Caco-2 (cell line): ENCODE results near the gene SETD1B. TPM values are rescaled to one million over a fixed set of nuclear protein-coding genes. Genes with fewer than 3 reads are reported as not detected.
A peak's percentile ranks its signal among the peaks of the same experiment; 100 is the strongest.

Experiments
- BruUV-seq: library from RNA; stranded (reverse); fragments of 400-500 nt; replicated peaks from 2 replicates; lab custom pipeline; 2021; lab: Mats Ljungman, UMichigan
- CTCF ChIA-PET: fragments of 300-600 bp; sonication (Branson Sonifier 250); formaldehyde crosslinking; loops from one replicate; lab custom pipeline; 2022; ENCODE audit warnings: antibody characterized with exemption; lab: Charles Lee
- POLR2A ChIA-PET: fragments of 300-600 bp; sonication (Branson Sonifier 250); formaldehyde crosslinking; loops from one replicate; lab custom pipeline; 2022; ENCODE audit warnings: antibody characterized with exemption; lab: Charles Lee
- DNase-seq, 2 experiments: peaks; one replicate each; pipeline versions ENCODE4 v3.0.0 to v3.0.0-alpha.2; 2020 to 2022
- H3K27me3 ChIP-seq: replicated peaks from 2 replicates; pipeline ENCODE4 v1.6.0; 2011; ENCODE audit warnings: low read length; ENCODE audit not compliant: control insufficient read depth, insufficient read depth
- H3K36me3 ChIP-seq: 2 replicates; pipeline ENCODE4 v1.5.1; 2011; ENCODE audit warnings: low read length; ENCODE audit not compliant: control insufficient read depth, insufficient read depth
- H3K4me1 ChIP-seq: fragments of 250-450 bp; sonication (Bioruptor Pico); 2 replicates; pipeline ENCODE4 v1.5.1; 2020; ENCODE audit warnings: mild to moderate bottlenecking
- H3K4me3 ChIP-seq: 2 replicates; pipeline ENCODE4 v1.5.1; 2011; ENCODE audit warnings: low read depth, mild to moderate bottlenecking, control low read depth, low read length
- H3K9me3 ChIP-seq: fragments of 250-450 bp; sonication (Bioruptor Pico); 2 replicates; pipeline ENCODE4 v1.5.1; 2020; ENCODE audit warnings: mild to moderate bottlenecking, moderate library complexity
- H3K27ac Mint-ChIP-seq: one replicate; pipeline ENCODE4 v1.8.0; 2022; ENCODE audit warnings: mixed read lengths; ENCODE audit not compliant: unreplicated experiment
- H3K27me3 Mint-ChIP-seq: one replicate; pipeline ENCODE4 v1.8.0; 2022; ENCODE audit warnings: mixed read lengths; ENCODE audit not compliant: insufficient read depth, unreplicated experiment
- H3K36me3 Mint-ChIP-seq: one replicate; pipeline ENCODE4 v1.8.0; 2022; ENCODE audit warnings: mild to moderate bottlenecking, mixed read lengths; ENCODE audit not compliant: insufficient read depth, unreplicated experiment
- H3K4me1 Mint-ChIP-seq: one replicate; pipeline ENCODE4 v1.8.0; 2022; ENCODE audit warnings: low read depth, mixed read lengths; ENCODE audit not compliant: unreplicated experiment
- H3K4me3 Mint-ChIP-seq: one replicate; pipeline ENCODE4 v1.8.0; 2022; ENCODE audit warnings: mild to moderate bottlenecking, moderate library complexity, mixed read lengths; ENCODE audit not compliant: unreplicated experiment
- H3K9me3 Mint-ChIP-seq: one replicate; pipeline ENCODE4 v1.8.0; 2022; ENCODE audit warnings: mixed read lengths; ENCODE audit not compliant: unreplicated experiment
- CTCF ChIP-seq, 2 experiments: fragments of 200-600 bp in 1 of 2; IDR thresholded peaks; 1 replicate in 1 of 2; 2 replicates in 1 of 2; pipeline versions ENCODE4 v1.5.1 to v1.8.0; 2011 to 2022; ENCODE audit warnings: antibody characterized with exemption in 1 of 2, control low read depth in 1 of 2, inconsistent platforms in 1 of 2, low read depth in 1 of 2, low read length in 1 of 2, mild to moderate bottlenecking in 1 of 2, moderate library complexity in 1 of 2; ENCODE audit not compliant: insufficient read depth in 1 of 2, severe bottlenecking in 1 of 2, unreplicated experiment in 1 of 2
- intact Hi-C: fragments of 100-400 bp; cut with micrococcal nuclease; formaldehyde crosslinking; loops from one replicate; pipeline ENCODE4 v1.10.0; 2022; ENCODE audit not compliant: unreplicated experiment
- total RNA-seq: library from RNA; stranded (reverse); gene quantifications from 2 replicates; pipeline ENCODE4 v1.2.3, GENCODE V29; 2022

The SETD1B gene
- total RNA-seq, 1 experiment from 2014 or later: 16.8 TPM

DNA sequence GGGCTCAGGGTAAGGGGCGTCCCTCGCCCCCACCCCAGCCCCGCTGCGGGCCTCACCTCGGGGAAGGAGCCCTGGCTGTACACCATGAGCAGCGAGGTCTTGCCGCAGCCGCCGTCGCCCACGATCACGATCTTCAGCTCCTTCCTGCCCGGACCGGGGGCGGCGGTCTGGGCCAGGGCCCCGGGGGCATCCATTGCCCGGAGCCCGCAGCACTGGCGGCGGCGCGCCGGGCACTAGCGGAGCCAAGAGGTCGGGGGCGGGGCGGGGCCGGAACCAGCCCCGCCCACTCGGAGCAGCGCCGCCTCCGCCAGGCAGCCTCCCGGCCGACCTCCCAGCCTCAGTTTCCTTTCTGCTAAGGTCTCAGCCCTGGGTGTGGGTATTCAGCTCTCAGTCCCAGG lies 10.4 kb upstream of the SETD1B start, which contains the start of gene RHOF:
Gene RHOF, minus strand, starts transcription at position 249 of the 398 bp plus-strand sequence. Its CDS starts 55 bp downstream, at position 194.
- no peaks in the 10 kb centered on the region for H3K9me3 Mint-ChIP-seq
- H3K4me1 Mint-ChIP-seq: peaks cover 28% of the 10 kb centered on the region
- peak within 1 kb of the TSS; percentile 74 for H3K4me3 Mint-ChIP-seq
- Histone ChIP-seq H3K4me1 (peaks cover 53% of the 10 kb centered on the region), H3K4me3 (peak within 1 kb of the TSS; percentile 82), H3K9me3 (no peaks in the 10 kb centered on the region), H3K36me3 (no peaks in the 10 kb centered on the region; the same call in none of the 2 replicates), H3K27me3 (no peaks in the 10 kb centered on the region)
- intact Hi-C loops: loop anchor here (5.0 kb wide), 1 partner anchor 211 kb away; the partner anchor contains the start of gene KDM2B
- H3K27me3 Mint-ChIP-seq: no peaks in the 10 kb centered on the region
- POLR2A ChIA-PET: interaction anchor here (1.3 to 1.9 kb wide), 3 partner anchors 10 to 18 kb away, joined by 3 to 17 read pairs (median 6); no protein-coding TSS in a partner anchor
- H3K27ac Mint-ChIP-seq: peak within 1 kb of the TSS; percentile 96
- BruUV-seq: no TSS peak
- no peak for DNase-seq
- TF ChIP-seq CTCF (IDR thresholded peaks at IDR 0.05; ENCODE audit: insufficient read depth in 1 of 2, low read depth in 1 of 2, low read length in 1 of 2, severe bottlenecking in 1 of 2, unreplicated experiment in 1 of 2): no peak
- CTCF ChIA-PET: interaction anchor here (0.7 to 6.6 kb wide), 19 partner anchors 9 to 257 kb away, joined by 3 to 145 read pairs (median 9); partner anchors contain the start of genes PSMD9, SETD1B and TMEM120B
- peaks cover 63% of the 10 kb centered on the region for H3K36me3 Mint-ChIP-seq

DNA sequence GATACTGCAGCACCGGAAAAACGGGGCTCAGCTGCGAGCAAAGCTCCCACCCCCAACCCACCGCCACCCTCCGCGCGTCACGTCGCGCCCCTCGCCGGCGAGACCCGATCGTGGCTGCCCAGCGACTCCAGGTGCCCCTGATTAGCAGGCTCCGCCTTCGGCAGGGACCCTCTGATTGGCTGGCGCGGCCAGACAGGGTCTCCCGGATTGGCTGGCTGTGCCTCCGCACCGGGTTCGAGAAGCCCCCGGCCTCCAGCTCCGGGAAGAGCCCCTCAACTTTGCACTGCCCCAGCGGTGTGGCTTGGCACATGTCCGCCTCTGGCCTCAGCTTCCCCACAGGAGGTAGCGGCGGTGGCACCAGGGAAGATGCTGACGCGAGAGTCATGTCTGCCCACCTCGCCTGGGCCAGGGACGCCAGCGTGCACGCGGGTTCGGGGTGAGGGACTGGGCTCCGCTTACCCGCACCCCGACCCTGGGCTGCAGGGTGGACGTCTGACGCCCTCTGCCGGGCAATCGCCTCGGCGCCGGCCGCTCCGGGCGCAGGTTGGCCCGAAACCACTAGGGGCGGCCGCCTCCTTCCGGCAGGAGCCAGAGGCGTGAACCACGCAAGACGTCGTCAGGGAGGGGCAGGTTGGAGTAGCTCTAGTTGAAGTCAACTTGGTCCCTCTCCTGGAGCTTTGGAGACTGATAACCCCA lies 9.8 kb upstream of the SETD1B start:
- H3K27me3 Mint-ChIP-seq: no peaks in the 10 kb centered on the region
- peaks cover 33% of the 10 kb centered on the region for H3K4me1 Mint-ChIP-seq
- ChIA-PET CTCF (interaction anchor here (0.5 to 6.6 kb wide), 35 partner anchors 9 to 337 kb away, joined by 3 to 145 read pairs (median 7); partner anchors contain the start of genes PSMD9, SETD1B and TMEM120B), POLR2A (interaction anchor here (0.5 to 1.9 kb wide), 8 partner anchors 9 to 118 kb away, joined by 3 to 17 read pairs (median 4); no protein-coding TSS in a partner anchor)
- peak overlapping the region; percentile 96 for H3K27ac Mint-ChIP-seq
- no TSS peak for BruUV-seq
- DNase-seq: peak; percentile 91 to 96
- H3K36me3 Mint-ChIP-seq: peaks cover 68% of the 10 kb centered on the region
- no peaks in the 10 kb centered on the region for H3K9me3 ChIP-seq
- intact Hi-C loops: loop anchor here (1.0 to 5.0 kb wide), 6 partner anchors 18 to 212 kb away; partner anchors contain the start of genes KDM2B and PSMD9
- peak overlapping the region; percentile 74 for H3K4me3 Mint-ChIP-seq
- H3K4me3 ChIP-seq: peak overlapping the region; percentile 82
- H3K27me3 ChIP-seq: no peaks in the 10 kb centered on the region
- TF ChIP-seq CTCF (IDR thresholded peaks at IDR 0.05; ENCODE audit: insufficient read depth in 1 of 2, low read depth in 1 of 2, low read length in 1 of 2, severe bottlenecking in 1 of 2, unreplicated experiment in 1 of 2): peak; percentile 96 to 100
- peaks cover 59% of the 10 kb centered on the region for H3K4me1 ChIP-seq
- no peaks in the 10 kb centered on the region; the same call in none of the 2 replicates for H3K36me3 ChIP-seq
- H3K9me3 Mint-ChIP-seq: no peaks in the 10 kb centered on the region

DNA sequence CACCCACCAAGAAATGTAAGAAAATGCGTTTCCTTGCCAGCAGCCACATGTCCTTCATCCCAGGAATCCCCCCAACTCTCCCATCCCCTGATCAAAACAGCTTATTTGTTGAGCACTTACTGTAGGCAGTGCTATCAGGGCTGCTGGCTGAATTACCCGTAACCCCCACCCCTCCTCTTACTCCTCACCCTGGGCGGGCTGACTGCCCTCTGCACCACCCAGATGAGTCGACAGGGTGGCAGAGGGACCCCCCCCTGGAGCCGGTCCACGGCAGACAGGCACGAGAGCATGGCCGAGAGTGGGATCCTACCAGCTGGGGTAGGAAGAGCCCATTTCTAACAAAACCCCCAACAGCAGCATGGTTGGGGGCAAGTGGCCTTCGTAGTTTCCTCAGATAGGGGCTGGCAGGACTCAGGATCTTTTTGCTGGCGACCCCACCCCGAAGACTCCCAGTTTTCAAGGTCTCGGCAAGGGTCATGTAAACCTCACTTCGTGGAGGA lies 9.2 kb upstream of the SETD1B start:
- no peaks in the 10 kb centered on the region for H3K27me3 Mint-ChIP-seq
- DNase-seq: no peak
- no TSS peak for BruUV-seq
- Histone ChIP-seq H3K9me3 (no peaks in the 10 kb centered on the region), H3K27me3 (no peaks in the 10 kb centered on the region), H3K4me3 (peak overlapping the region; percentile 82), H3K36me3 (no peaks in the 10 kb centered on the region; the same call in none of the 2 replicates), H3K4me1 (peaks cover 63% of the 10 kb centered on the region)
- peaks cover 38% of the 10 kb centered on the region for H3K4me1 Mint-ChIP-seq
- no peak for TF ChIP-seq CTCF (IDR thresholded peaks at IDR 0.05; ENCODE audit: insufficient read depth in 1 of 2, low read depth in 1 of 2, low read length in 1 of 2, severe bottlenecking in 1 of 2, unreplicated experiment in 1 of 2)
- intact Hi-C loops: loop anchor here (1.0 to 5.0 kb wide), 6 partner anchors 18 to 212 kb away; partner anchors contain the start of genes KDM2B and PSMD9
- ChIA-PET CTCF (interaction anchor here (0.5 to 6.6 kb wide), 35 partner anchors 8 to 336 kb away, joined by 3 to 145 read pairs (median 7); partner anchors contain the start of genes PSMD9, SETD1B and TMEM120B), POLR2A (interaction anchor here (0.6 to 1.9 kb wide), 7 partner anchors 8 to 117 kb away, joined by 3 to 17 read pairs (median 4); no protein-coding TSS in a partner anchor)
- H3K4me3 Mint-ChIP-seq: peak overlapping the region; percentile 74
- H3K9me3 Mint-ChIP-seq: no peaks in the 10 kb centered on the region
- peaks cover 73% of the 10 kb centered on the region for H3K36me3 Mint-ChIP-seq
- peak overlapping the region; percentile 96 for H3K27ac Mint-ChIP-seq
